ENCODE data around the gene INTS6. TPM values are rescaled to one million over a fixed set of nuclear protein-coding genes. Genes with fewer than 3 reads are reported as not detected.
A peak's percentile ranks its signal among the peaks of the same experiment; 100 is the strongest.

INTS6 gene
- 100 to 1,000 TPM in 1 of 2 donors, 10 to 100 TPM in 1; 94.5 to 106 TPM for total RNA-seq

DNA sequence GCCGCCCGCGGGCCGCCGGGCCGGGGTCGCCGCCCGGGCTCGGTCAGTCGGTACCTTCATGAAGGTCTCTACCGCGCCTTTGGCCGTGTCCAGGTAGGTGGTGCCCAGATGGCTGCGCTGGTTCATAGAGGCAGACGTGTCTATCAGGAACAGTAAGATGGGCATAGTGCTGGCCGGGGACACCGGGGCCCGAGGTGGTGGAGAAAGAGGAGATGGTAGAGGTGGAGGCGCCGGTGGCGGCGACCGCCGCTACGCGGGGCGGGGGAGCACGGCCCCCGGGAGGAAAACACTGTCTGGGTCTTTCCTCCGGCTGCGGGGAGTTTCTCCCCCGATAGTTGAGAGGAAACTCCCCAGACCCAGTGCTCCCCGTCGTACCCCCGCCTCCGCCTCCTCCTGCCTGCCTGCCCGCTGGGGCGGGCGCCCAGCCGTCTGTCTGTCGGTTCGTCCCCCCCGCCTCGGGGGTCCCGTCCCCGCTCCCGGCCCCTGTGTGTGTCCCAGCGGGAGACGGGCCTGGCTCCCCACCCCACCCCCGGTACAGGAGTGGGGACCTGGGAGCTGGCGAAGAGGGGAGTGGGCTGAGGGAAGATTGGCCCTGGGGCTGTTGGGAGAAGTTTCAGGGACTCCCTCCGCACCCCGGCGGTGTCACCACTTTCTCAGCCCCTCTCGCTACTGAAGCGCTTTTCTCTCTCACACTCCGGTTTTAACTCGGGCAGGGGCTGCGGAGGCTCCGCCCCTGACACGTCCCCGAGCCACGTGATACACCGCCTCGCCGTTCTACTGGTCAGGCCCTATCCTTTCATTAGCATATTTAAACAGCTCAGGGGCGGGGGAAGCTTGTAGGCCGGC is at the start of gene INTS6:
Gene INTS6 (minus strand): TSS at position 676 of the 846 bp plus-strand sequence. CDS start 511 bp downstream, at position 165.
- H3K4me1 Mint-ChIP-seq (ENCODE audit: low read depth), result peaks cover 53% of the 10 kb centered on the region
- H3K27me3 Mint-ChIP-seq (ENCODE audit: low read depth), result no peaks in the 10 kb centered on the region
- H3K4me3 Mint-ChIP-seq, result peak within 1 kb of the TSS; percentile 88 to 90
- ATAC-seq (replicated peaks in 1 of 2) (peak; percentile 81 to 86), DNase-seq (peak; percentile 98 to 99)
- peaks cover 0 to 3% of the 10 kb centered on the region in 2 donors for H3K9me3 Mint-ChIP-seq
- H3K36me3 Mint-ChIP-seq (ENCODE audit: insufficient read depth in 2 of 2), result peaks cover 14 to 29% of the 10 kb centered on the region in 2 donors
- H3K27ac Mint-ChIP-seq, result peak within 1 kb of the TSS; percentile 95

- peak overlapping the region; percentile 11 to 69 for H3K4me3 Mint-ChIP-seq
- peak overlapping the region; percentile 82 for H3K27ac Mint-ChIP-seq
- ATAC-seq (replicated peaks in 1 of 2), result peak; percentile 95 to 98
- peaks cover 12% of the 10 kb centered on the region for H3K27me3 Mint-ChIP-seq (ENCODE audit: low read depth)
- peak; percentile 44 to 65 for DNase-seq
- H3K36me3 Mint-ChIP-seq (ENCODE audit: insufficient read depth in 2 of 2), result no peaks in the 10 kb centered on the region
- peaks cover 37% of the 10 kb centered on the region for H3K4me1 Mint-ChIP-seq (ENCODE audit: low read depth)
- peaks cover 0 to 2% of the 10 kb centered on the region in 2 donors for H3K9me3 Mint-ChIP-seq
Measured at GRCh38 chr13:51502153-51502651, 49.4 kb upstream of the INTS6 start.

DNA sequence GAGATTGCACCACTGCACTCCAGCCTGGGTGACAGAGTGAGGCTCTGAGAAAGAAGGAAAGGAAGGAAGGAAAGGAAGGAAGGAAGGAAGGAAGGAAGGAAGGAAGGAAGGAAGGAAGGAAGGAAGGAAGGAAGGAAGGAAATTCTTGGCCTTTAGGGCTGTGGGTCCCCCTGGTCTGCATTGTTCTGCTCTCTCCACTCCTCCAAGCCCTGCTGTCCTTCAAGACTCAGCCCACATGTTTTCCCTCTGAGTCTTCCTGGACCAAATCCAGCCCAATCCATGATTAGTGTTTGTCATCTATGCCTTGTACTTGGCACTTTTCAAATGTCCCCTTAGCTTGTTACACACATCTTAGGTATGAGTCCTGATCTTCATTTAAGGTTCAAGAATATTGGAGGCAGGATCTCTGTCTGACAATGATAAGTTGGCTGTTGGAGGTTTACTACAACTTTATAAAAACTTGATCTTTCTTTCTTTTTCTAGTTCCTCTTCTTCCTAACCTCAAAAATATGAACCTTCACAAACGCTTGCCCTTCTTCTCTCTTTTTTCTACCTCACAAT is 48.8 kb upstream of the INTS6 start:
- peak in 1 of 2 donors; percentile 9 for ATAC-seq (replicated peaks in 1 of 2)

GRCh38 chr13:51501096-51501495 is 48.3 kb upstream of the INTS6 start:
- H3K27me3 Mint-ChIP-seq (ENCODE audit: low read depth), result peaks cover 23% of the 10 kb centered on the region
- no peak overlapping the region for H3K27ac Mint-ChIP-seq
- peaks cover 37% of the 10 kb centered on the region for H3K4me1 Mint-ChIP-seq (ENCODE audit: low read depth)
- ATAC-seq (replicated peaks in 1 of 2), result no peak
- peaks cover 0 to 2% of the 10 kb centered on the region in 2 donors for H3K9me3 Mint-ChIP-seq
- no peak overlapping the region for H3K4me3 Mint-ChIP-seq
- no peak for DNase-seq
- H3K36me3 Mint-ChIP-seq (ENCODE audit: insufficient read depth in 2 of 2), result no peaks in the 10 kb centered on the region

More for the DNA sequence above, 48.8 kb upstream of the INTS6 start:
- H3K9me3 Mint-ChIP-seq, result peaks cover 0 to 2% of the 10 kb centered on the region in 2 donors
- no peak for DNase-seq
- H3K27ac Mint-ChIP-seq, result peak overlapping the region; percentile 82
- peak overlapping the region in 1 of 2 donors; percentile 69 for H3K4me3 Mint-ChIP-seq
- H3K4me1 Mint-ChIP-seq (ENCODE audit: low read depth), result peaks cover 37% of the 10 kb centered on the region
- peaks cover 18% of the 10 kb centered on the region for H3K27me3 Mint-ChIP-seq (ENCODE audit: low read depth)
- no peaks in the 10 kb centered on the region for H3K36me3 Mint-ChIP-seq (ENCODE audit: insufficient read depth in 2 of 2)

DNA sequence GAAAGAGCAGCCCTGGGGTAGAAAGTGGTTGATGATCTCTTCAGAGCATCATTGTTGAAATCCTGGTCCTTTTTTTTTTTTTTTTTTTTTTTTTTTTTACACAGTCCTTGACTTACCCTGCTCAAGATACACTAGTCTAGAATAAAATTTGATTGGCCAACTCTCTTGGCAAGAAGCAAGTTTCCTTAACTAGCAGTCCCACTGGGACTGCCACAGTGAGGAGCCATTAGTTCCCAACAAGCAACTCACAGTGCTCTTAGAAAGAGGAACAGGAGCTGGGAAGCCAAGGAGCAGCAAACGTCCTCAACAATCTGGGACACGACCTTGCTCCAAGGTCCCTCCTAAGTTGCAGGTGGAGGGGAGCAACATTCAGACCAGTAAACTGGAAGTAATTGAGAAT is 47.9 kb upstream of the INTS6 start:
- peak overlapping the region; percentile 11 to 57 for H3K4me3 Mint-ChIP-seq
- H3K27ac Mint-ChIP-seq, result peak overlapping the region; percentile 38
- no peak for ATAC-seq (replicated peaks in 1 of 2)
- no peaks in the 10 kb centered on the region for H3K36me3 Mint-ChIP-seq (ENCODE audit: insufficient read depth in 2 of 2)
- H3K4me1 Mint-ChIP-seq (ENCODE audit: low read depth), result peaks cover 37% of the 10 kb centered on the region
- H3K9me3 Mint-ChIP-seq, result peaks cover 0 to 2% of the 10 kb centered on the region in 2 donors
- DNase-seq, result no peak
- peaks cover 28% of the 10 kb centered on the region for H3K27me3 Mint-ChIP-seq (ENCODE audit: low read depth)

GRCh38 chr13:51499841-51500240 is 47.0 kb upstream of the INTS6 start:
- peaks cover 37% of the 10 kb centered on the region for H3K4me1 Mint-ChIP-seq (ENCODE audit: low read depth)
- H3K9me3 Mint-ChIP-seq, result peaks cover 0 to 2% of the 10 kb centered on the region in 2 donors
- ATAC-seq (replicated peaks in 1 of 2), result no peak

DNA sequence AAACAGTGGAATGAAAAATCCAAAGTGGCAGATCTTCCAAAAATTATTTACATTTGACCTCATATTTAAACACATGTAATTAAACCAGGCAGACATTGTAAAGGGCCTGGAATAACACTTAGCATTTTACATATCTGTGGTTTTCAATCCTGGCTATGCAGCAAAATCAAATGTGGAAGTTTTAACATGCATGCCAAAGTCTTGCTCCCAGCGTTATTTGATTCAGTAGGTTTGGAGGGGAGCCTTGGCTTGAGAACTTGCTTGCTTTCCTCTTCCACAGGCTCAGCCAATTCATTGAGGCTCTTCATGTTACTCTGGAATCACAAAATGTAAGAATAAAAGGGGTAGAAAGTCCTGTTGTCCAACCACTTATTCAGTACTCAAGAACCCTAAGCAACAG is 42.5 kb upstream of the INTS6 start:
- Mint-ChIP-seq H3K9me3 (peaks cover 0 to 2% of the 10 kb centered on the region in 2 donors), H3K4me1 (ENCODE audit: low read depth) (peaks cover 9% of the 10 kb centered on the region)
- ATAC-seq (replicated peaks in 1 of 2), result no peak

More at GRCh38 chr13:51499841-51500240, 47.0 kb upstream of the INTS6 start:
- Mint-ChIP-seq H3K4me3 (peak overlapping the region in 1 of 2 donors; percentile 57), H3K36me3 (ENCODE audit: insufficient read depth in 2 of 2) (no peaks in the 10 kb centered on the region), H3K27me3 (ENCODE audit: low read depth) (peaks cover 34% of the 10 kb centered on the region), H3K27ac (no peak overlapping the region)
- no peak for DNase-seq

GRCh38 chr13:51494156-51494555 is 41.3 kb upstream of the INTS6 start:
- Mint-ChIP-seq H3K27ac (no peak overlapping the region), H3K27me3 (ENCODE audit: low read depth) (peaks cover 29% of the 10 kb centered on the region), H3K9me3 (no peaks in the 10 kb centered on the region), H3K4me1 (ENCODE audit: low read depth) (peaks cover 2% of the 10 kb centered on the region), H3K4me3 (no peak overlapping the region), H3K36me3 (ENCODE audit: insufficient read depth in 2 of 2) (no peaks in the 10 kb centered on the region)
- ATAC-seq (replicated peaks in 1 of 2) (no peak), DNase-seq (no peak)

More for the DNA sequence above, 42.5 kb upstream of the INTS6 start:
- Mint-ChIP-seq H3K27me3 (ENCODE audit: low read depth) (peaks cover 35% of the 10 kb centered on the region), H3K4me3 (no peak overlapping the region), H3K36me3 (ENCODE audit: insufficient read depth in 2 of 2) (no peaks in the 10 kb centered on the region), H3K27ac (no peak overlapping the region)
- no peak for DNase-seq

- H3K9me3 Mint-ChIP-seq, result peaks cover 0 to 3% of the 10 kb centered on the region in 2 donors
- H3K4me3 Mint-ChIP-seq, result no peak overlapping the region
- no peaks in the 10 kb centered on the region for H3K27me3 Mint-ChIP-seq (ENCODE audit: low read depth)
- no peak overlapping the region for H3K27ac Mint-ChIP-seq
- DNase-seq, result no peak
- no peaks in the 10 kb centered on the region for H3K4me1 Mint-ChIP-seq (ENCODE audit: low read depth)
- H3K36me3 Mint-ChIP-seq (ENCODE audit: insufficient read depth in 2 of 2), result peaks cover 0 to 7% of the 10 kb centered on the region in 2 donors
- ATAC-seq (replicated peaks in 1 of 2), result no peak
Measured at GRCh38 chr13:51488212-51488611, 35.4 kb upstream of the INTS6 start.

- Mint-ChIP-seq H3K4me1 (ENCODE audit: low read depth) (no peaks in the 10 kb centered on the region), H3K9me3 (peaks cover 0 to 3% of the 10 kb centered on the region in 2 donors), H3K36me3 (ENCODE audit: insufficient read depth in 2 of 2) (peaks cover 0 to 7% of the 10 kb centered on the region in 2 donors), H3K27ac (no peak overlapping the region), H3K4me3 (no peak overlapping the region), H3K27me3 (ENCODE audit: low read depth) (no peaks in the 10 kb centered on the region)
- no peak for DNase-seq
- no peak for ATAC-seq (replicated peaks in 1 of 2)
Measured at GRCh38 chr13:51481656-51482055, 28.8 kb upstream of the INTS6 start.

DNA sequence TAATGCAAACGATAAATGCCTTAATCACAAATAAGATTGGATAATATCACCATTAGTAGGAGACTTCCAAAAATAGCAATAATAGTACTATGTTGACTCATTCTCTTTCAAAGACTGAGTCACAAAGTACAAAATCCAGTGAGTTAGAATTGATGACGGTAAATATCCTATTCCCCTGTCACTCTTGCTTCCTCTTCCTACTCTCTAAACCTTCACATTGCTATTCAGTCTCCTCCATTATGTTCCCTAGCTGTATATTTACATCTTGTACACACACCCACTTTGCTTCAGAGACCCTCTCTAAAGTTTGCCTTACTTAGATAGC is 26.3 kb upstream of the INTS6 start:
- Mint-ChIP-seq H3K4me3 (no peak overlapping the region), H3K27ac (no peak overlapping the region), H3K27me3 (ENCODE audit: low read depth) (no peaks in the 10 kb centered on the region), H3K36me3 (ENCODE audit: insufficient read depth in 2 of 2) (peaks cover 0 to 7% of the 10 kb centered on the region in 2 donors), H3K4me1 (ENCODE audit: low read depth) (no peaks in the 10 kb centered on the region), H3K9me3 (peaks cover 0 to 3% of the 10 kb centered on the region in 2 donors)
- ATAC-seq (replicated peaks in 1 of 2), result no peak
- DNase-seq, result no peak

DNA sequence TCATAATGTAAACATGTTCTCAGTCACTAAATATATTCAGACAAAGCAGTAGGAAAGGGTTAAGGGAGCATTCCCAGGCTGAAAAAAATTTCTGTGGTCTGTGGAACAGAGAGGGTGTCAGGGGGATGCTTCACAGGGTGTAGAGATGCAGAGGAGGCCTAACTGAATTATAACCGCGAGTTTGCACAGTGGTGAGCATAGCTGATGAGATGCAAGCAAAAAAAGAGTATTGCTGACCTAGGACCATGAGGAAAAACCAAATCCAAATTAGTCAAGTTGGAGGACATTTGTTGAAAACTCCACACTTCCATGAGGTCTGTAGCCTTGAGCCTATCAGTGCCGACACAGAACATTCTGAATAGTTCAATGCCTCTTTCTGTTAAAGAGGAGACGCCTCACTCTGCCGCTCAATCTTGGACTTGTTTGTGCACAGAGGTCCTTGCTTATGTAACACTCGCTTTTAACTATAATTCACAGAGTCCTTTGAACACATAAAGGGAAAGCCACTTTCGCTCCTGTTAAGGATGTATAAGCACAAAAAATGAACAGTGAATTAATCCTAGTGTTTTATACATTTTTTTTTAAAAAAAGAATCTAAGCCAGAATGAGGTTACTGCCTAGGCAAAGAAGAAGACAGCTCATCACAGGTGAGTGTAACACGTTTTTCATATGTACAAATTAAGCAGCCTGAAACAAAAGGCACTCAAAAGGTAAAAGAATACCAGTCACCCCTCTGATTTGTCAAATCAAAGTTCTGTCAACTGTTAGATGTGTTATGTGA is 25.8 kb upstream of the INTS6 start:
- Mint-ChIP-seq H3K27ac (no peak overlapping the region), H3K4me3 (no peak overlapping the region), H3K4me1 (ENCODE audit: low read depth) (no peaks in the 10 kb centered on the region), H3K9me3 (no peaks in the 10 kb centered on the region), H3K27me3 (ENCODE audit: low read depth) (no peaks in the 10 kb centered on the region), H3K36me3 (ENCODE audit: insufficient read depth in 2 of 2) (peaks cover 0 to 2% of the 10 kb centered on the region in 2 donors)
- DNase-seq (no peak), ATAC-seq (replicated peaks in 1 of 2) (no peak)
